Natural killer cell (primary cell): ENCODE data around the gene GRM4. TPM values are rescaled to one million over a fixed set of nuclear protein-coding genes. Genes with fewer than 3 reads are reported as not detected.
A peak's percentile ranks its signal among the peaks of the same experiment; 100 is the strongest.

Source experiments
- ATAC-seq, 3 donors: fragments of 150-1000 bp in 2 of 3; fragments of 200-7000 bp in 1 of 3; cut with Tn5 transposase; 1 replicate in 1 of 3; 2 replicates in 2 of 3; pipeline ENCODE4 v1.10.0; 2021; ENCODE audit warnings: mild to moderate bottlenecking in 2 of 3, moderate library complexity in 2 of 3
- DNase-seq, 2 donors: peaks; one replicate each; pipeline versions ENCODE4 v3.0.0 to v3.0.0-alpha.2; 2013 to 2021; ENCODE audit warnings: mixed read lengths in 1 of 2
- H3K27ac ChIP-seq: one replicate; pipeline ENCODE4 v1.5.1; 2013; ENCODE audit warnings: mild to moderate bottlenecking, low read length
- H3K27me3 ChIP-seq: one replicate; pipeline ENCODE4 v1.6.1; 2013; ENCODE audit warnings: low read length; ENCODE audit not compliant: control insufficient read depth, insufficient read depth
- H3K36me3 ChIP-seq: one replicate; pipeline ENCODE4 v1.6.1; 2013; ENCODE audit warnings: low read length; ENCODE audit not compliant: control insufficient read depth, insufficient read depth
- H3K4me1 ChIP-seq: one replicate; pipeline ENCODE4 v1.6.1; 2013; ENCODE audit warnings: low read length; ENCODE audit not compliant: control insufficient read depth, insufficient read depth
- H3K4me3 ChIP-seq: one replicate; pipeline ENCODE4 v1.5.1; 2013; ENCODE audit warnings: low read length
- H3K9me3 ChIP-seq: one replicate; pipeline ENCODE4 v1.6.1; 2013; ENCODE audit warnings: low read length; ENCODE audit not compliant: control insufficient read depth, insufficient read depth
- H3K27ac Mint-ChIP-seq, 2 donors: one replicate each; pipeline ENCODE4 v1.8.0; 2022; ENCODE audit warnings: mild to moderate bottlenecking in 2 of 2, mixed read lengths in 2 of 2, moderate library complexity in 1 of 2
- H3K27me3 Mint-ChIP-seq, 2 donors: one replicate each; pipeline ENCODE4 v1.8.0; 2022; ENCODE audit warnings: low read depth in 2 of 2, mixed read lengths in 2 of 2
- H3K36me3 Mint-ChIP-seq: one replicate; pipeline ENCODE4 v1.8.0; 2022; ENCODE audit warnings: mixed read lengths
- H3K4me1 Mint-ChIP-seq, 2 donors: one replicate each; pipeline ENCODE4 v1.8.0; 2022; ENCODE audit warnings: mixed read lengths in 2 of 2
- H3K4me3 Mint-ChIP-seq: one replicate; pipeline ENCODE4 v1.8.0; 2022; ENCODE audit warnings: mild to moderate bottlenecking, moderate library complexity, mixed read lengths
- H3K9me3 Mint-ChIP-seq, 2 donors: one replicate each; pipeline ENCODE4 v1.8.0; 2022; ENCODE audit warnings: mixed read lengths in 2 of 2
- WGBS: methylation state at CpG from one replicate; pipeline ENCODE4 v1.1.7; 2013; ENCODE audit warnings: missing lambda C conversion rate; ENCODE audit not compliant: insufficient coverage; 5-methylcytosine and 5-hydroxymethylcytosine counted together
- intact Hi-C: fragments of 100-400 bp; cut with micrococcal nuclease; formaldehyde crosslinking; loops from one replicate; pipeline ENCODE4 v1.14.2; 2022
- total RNA-seq, 4 donors: library from RNA; stranded (reverse); fragments of 120-200 nt in 1 of 4; gene quantifications; one replicate each; pipeline versions ENCODE4 v1.2.3 to v1.2.4, GENCODE V29; 2013 to 2022
- TF ChIP-seq, protein P1 (sequence below): fragments of 200-600 bp; IDR thresholded peaks from one replicate; pipeline ENCODE4 v1.8.0; 2022; ENCODE audit warnings: antibody characterized with exemption

Gene GRM4
- total RNA-seq, 3 donors from 2014 or later (not counting 1 experiment from before 2014, with no cell fraction given) = not detected

DNA sequence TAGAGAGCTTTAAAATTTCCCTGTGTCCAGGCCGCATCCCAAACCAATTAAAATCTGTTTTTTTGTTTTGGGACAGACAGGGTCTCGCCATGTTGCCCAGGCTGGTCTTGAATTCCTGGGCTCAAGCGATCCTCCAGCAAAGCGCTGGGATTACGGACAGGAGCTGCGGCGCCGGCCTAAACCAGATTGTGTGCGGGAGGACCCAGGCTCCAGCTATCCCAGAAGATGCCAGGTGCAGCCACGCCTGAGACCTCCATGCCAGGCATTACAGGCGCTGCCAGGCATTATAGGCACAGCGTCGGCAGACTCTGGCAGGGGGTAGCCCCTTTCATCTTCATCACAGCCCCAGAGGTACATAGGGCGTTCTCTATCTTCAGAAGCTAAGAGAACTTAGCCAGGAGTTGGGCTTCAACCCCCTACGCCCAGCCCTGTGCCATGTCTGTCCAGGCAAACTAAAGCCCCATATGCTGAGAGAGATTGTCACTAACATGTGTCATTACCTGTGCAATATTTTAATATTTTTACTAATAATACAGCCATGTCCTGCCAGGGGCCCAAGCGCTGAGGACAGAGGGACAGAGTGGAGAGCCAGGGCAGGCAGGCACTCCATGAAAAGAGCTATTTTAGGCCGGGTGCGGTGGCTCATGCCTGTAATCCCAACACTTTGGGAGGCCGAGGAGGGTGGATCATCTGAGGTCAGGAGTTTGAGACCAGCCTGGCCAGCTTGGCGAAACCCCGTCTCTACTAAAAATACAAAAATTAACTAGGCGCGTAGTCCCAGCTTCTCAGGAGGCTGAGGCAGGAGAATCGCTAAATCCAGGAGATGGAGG is 9.8 kb upstream of the GRM4 start:
- Mint-ChIP-seq H3K36me3 (no peaks in the 10 kb centered on the region), H3K27ac (no peak overlapping the region), H3K9me3 (no peaks in the 10 kb centered on the region), H3K27me3 (peaks cover 52 to 60% of the 10 kb centered on the region in 2 donors), H3K4me3 (no peak overlapping the region), H3K4me1 (peaks cover 0 to 3% of the 10 kb centered on the region in 2 donors)
- H3K36me3 ChIP-seq = no peaks in the 10 kb centered on the region
- intact Hi-C loops = loop anchor here (2.0 kb wide), 1 partner anchor 385 kb away; no protein-coding TSS in a partner anchor
- H3K4me3 ChIP-seq = no peak overlapping the region
- no peak overlapping the region for H3K27ac ChIP-seq
- peaks cover 9% of the 10 kb centered on the region for H3K9me3 ChIP-seq
- DNase-seq (no peak), ATAC-seq (no peak)
- 84% methylated on average over 24 of the region's 24 CpGs for WGBS
- peaks cover 11% of the 10 kb centered on the region for H3K4me1 ChIP-seq
- peaks cover 21% of the 10 kb centered on the region for H3K27me3 ChIP-seq
- TF ChIP-seq, protein P1, sequence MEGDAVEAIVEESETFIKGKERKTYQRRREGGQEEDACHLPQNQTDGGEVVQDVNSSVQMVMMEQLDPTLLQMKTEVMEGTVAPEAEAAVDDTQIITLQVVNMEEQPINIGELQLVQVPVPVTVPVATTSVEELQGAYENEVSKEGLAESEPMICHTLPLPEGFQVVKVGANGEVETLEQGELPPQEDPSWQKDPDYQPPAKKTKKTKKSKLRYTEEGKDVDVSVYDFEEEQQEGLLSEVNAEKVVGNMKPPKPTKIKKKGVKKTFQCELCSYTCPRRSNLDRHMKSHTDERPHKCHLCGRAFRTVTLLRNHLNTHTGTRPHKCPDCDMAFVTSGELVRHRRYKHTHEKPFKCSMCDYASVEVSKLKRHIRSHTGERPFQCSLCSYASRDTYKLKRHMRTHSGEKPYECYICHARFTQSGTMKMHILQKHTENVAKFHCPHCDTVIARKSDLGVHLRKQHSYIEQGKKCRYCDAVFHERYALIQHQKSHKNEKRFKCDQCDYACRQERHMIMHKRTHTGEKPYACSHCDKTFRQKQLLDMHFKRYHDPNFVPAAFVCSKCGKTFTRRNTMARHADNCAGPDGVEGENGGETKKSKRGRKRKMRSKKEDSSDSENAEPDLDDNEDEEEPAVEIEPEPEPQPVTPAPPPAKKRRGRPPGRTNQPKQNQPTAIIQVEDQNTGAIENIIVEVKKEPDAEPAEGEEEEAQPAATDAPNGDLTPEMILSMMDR = no peak

DNA sequence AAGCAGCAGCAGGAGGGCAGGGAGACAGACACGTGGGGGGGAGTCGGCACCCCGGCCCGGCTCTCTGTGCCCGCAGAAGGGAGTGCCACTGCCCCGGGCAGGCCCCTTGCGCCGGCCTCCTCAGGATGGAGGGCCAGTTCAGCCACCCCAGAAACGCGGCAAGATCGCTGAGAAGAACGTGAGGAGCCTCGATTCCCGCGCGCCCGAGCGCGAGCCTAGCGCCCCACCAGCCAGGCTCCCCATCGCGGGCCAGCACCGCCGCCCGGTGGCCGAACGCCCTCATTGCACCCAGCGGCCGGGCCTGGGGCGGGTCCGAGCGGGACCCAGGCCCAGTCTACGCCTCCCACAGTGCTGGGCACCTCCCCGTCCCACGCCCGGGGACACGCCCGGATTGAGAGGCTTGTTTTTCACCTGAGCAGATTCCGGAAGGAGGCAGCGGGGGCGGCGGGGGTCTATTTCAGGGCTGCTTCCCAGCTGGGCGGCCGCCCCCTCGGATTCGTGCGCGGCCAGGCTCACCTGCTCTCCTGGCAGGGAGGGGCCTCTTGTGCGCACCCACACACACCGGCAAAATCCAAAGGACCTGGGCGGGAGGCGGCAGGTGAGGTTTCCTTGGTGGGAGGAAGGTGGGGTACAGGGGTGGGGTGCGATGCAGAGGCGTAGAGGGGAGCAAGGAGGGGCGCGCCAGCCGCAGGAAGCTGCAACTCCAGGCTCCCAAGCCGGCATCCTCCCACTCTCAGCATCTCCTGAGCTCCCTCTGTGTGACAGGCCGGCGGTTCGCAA is 9.0 kb upstream of the GRM4 start:
- ATAC-seq (peak; percentile 64 to 95 (median 89)), DNase-seq (peak; percentile 55 to 77)
- Mint-ChIP-seq H3K4me1 (peaks cover 0 to 3% of the 10 kb centered on the region in 2 donors), H3K27me3 (peaks cover 60 to 69% of the 10 kb centered on the region in 2 donors), H3K27ac (no peak overlapping the region), H3K4me3 (no peak overlapping the region), H3K9me3 (no peaks in the 10 kb centered on the region), H3K36me3 (no peaks in the 10 kb centered on the region)
- peaks cover 11% of the 10 kb centered on the region for H3K4me1 ChIP-seq
- intact Hi-C loops = loop anchor here (1.0 to 2.0 kb wide), 3 partner anchors 100 to 411 kb away; no protein-coding TSS in a partner anchor
- H3K4me3 ChIP-seq = no peak overlapping the region
- peaks cover 25% of the 10 kb centered on the region for H3K27me3 ChIP-seq
- 9% methylated on average over 60 of the region's 61 CpGs for WGBS
- peaks cover 3% of the 10 kb centered on the region for H3K9me3 ChIP-seq
- TF ChIP-seq, protein P1 = peak; percentile 84
- no peak overlapping the region for H3K27ac ChIP-seq
- H3K36me3 ChIP-seq = no peaks in the 10 kb centered on the region

DNA sequence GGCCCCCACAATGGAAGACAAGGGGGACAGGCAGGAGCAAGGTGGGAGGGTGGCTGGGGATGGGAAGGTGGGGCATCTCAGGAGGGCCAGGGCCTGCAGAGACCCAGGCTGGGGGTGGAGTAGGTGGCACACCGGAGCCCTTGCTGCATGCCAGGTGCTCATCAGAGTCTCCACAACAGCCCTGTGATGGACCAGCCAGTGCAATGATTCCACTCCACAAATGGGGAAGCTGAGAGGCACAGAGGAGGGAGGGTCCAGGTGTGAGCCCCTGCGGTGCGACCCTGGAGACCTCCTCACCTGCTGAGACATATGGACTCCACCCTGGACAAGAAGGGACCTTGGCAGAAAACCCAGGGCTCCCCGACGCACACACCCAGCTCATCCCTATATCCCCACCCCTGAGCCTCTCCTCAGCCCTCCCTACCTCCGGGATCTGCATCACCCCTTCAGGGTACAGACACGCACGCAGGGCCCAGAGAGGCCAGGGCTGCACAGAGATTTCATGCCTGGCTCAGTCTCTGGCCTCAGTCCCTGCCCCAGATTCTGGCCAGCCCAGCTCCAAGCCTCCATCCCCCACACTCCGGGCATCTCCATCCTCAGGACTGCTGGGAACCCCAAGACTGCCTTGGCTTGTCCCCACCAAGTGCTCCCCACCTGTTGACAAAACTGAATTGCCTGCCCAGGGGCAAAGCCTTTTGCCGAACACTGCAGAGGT is 7.1 kb upstream of the GRM4 start:
- Histone ChIP-seq H3K4me1 (peaks cover 11% of the 10 kb centered on the region), H3K27ac (no peak overlapping the region), H3K36me3 (no peaks in the 10 kb centered on the region), H3K27me3 (peaks cover 25% of the 10 kb centered on the region), H3K9me3 (no peaks in the 10 kb centered on the region), H3K4me3 (no peak overlapping the region)
- no peaks in the 10 kb centered on the region for H3K9me3 Mint-ChIP-seq
- no peak overlapping the region for H3K27ac Mint-ChIP-seq
- TF ChIP-seq, protein P1 = no peak
- peaks cover 66 to 69% of the 10 kb centered on the region in 2 donors for H3K27me3 Mint-ChIP-seq
- intact Hi-C loops = no loop called here
- WGBS = 84% methylated on average over 10 of the region's 10 CpGs
- no peak overlapping the region for H3K4me3 Mint-ChIP-seq
- no peaks in the 10 kb centered on the region for H3K36me3 Mint-ChIP-seq
- DNase-seq = no peak
- no peak for ATAC-seq
- H3K4me1 Mint-ChIP-seq = peaks cover 0 to 3% of the 10 kb centered on the region in 2 donors
